K562 (cell line): ENCODE results near the gene PSMD14. TPM values are rescaled to one million over a fixed set of nuclear protein-coding genes. Genes with fewer than 3 reads are reported as not detected.

Source experiments
- ATAC-seq: fragments of 200-7000 bp; cut with Tn5 transposase; 3 replicates; pipeline ENCODE4 v1.9.1; 2020; ENCODE audit warnings: moderate library complexity
- BruUV-seq: library from RNA; stranded (reverse); fragments of 400-500 nt; replicated peaks from 2 replicates; lab custom pipeline; 2021; lab: Mats Ljungman, UMichigan
- CTCF ChIA-PET: fragments of 300-600 bp; formaldehyde crosslinking; extraction: SDS; loops from one replicate; lab custom pipeline; 2021; ENCODE audit warnings: low intra/inter-chr PET ratio; lab: Yijun Ruan, JAX
- POLR2A ChIA-PET: fragments of 300-600, 350-650 bp; sonication (Branson Sonifier 250); formaldehyde crosslinking; extraction: SDS; loops from one replicate; lab custom pipeline; 2021; ENCODE audit warnings: antibody characterized with exemption, inconsistent platforms; lab: Yijun Ruan, JAX
- DNase-seq, 4 experiments: peaks; one replicate each; pipeline versions ENCODE4 v3.0.0 to v3.0.0-alpha.2; 2011 to 2018; ENCODE audit warnings: low spot score in 3 of 4, mixed read lengths in 3 of 4; ENCODE audit errors: extremely low read depth in 1 of 4
- FAIRE-seq: peaks from 2 replicates; lab custom pipeline; 2011; peaks lifted over from hg19 to GRCh38; lab: Jason Lieb, UNC
- H2AFZ ChIP-seq: 2 replicates; pipeline ENCODE4 v1.6.0; 2011; ENCODE audit warnings: low read depth, low read length, control low read depth, inconsistent platforms
- H3K27ac ChIP-seq: fragments of 200-600 bp; 3 replicates; pipeline ENCODE4 v1.8.0; 2011; ENCODE audit warnings: low read depth, mild to moderate bottlenecking, control low read depth, inconsistent platforms, low read length, moderate library complexity, mixed read lengths; ENCODE audit errors: extremely low read depth
- H3K27me3 ChIP-seq, 2 experiments: fragments of 300-600 bp in 1 of 2; 2 replicates in 1 of 2; 3 replicates in 1 of 2; pipeline versions ENCODE4 v1.6.0 to v1.8.0; 2011; ENCODE audit warnings: inconsistent platforms in 2 of 2, low read length in 2 of 2, mild to moderate bottlenecking in 1 of 2, mixed read lengths in 1 of 2, moderate library complexity in 1 of 2; ENCODE audit not compliant: control insufficient read depth in 2 of 2, insufficient read depth in 2 of 2
- H3K36me3 ChIP-seq: fragments of 300-600 bp; 3 replicates; pipeline ENCODE4 v1.8.0; 2011; ENCODE audit warnings: mild to moderate bottlenecking, low read length, inconsistent platforms; ENCODE audit not compliant: control insufficient read depth, insufficient read depth
- H3K4me1 ChIP-seq, 2 experiments: fragments of 200-600 bp in 1 of 2; replicated peaks in 1 of 2; 2 replicates in 1 of 2; 3 replicates in 1 of 2; pipeline versions ENCODE4 v1.5.1 to v1.8.0; 2011; ENCODE audit warnings: inconsistent platforms in 2 of 2, low read length in 2 of 2, mild to moderate bottlenecking in 1 of 2, mixed read lengths in 1 of 2, moderate library complexity in 1 of 2; ENCODE audit not compliant: control insufficient read depth in 2 of 2, insufficient read depth in 2 of 2
- H3K4me2 ChIP-seq: 2 replicates; pipeline ENCODE4 v1.6.1; 2011; ENCODE audit warnings: low read length, control low read depth, inconsistent platforms, mixed read lengths; ENCODE audit not compliant: insufficient read depth
- H3K4me3 ChIP-seq: fragments of 200-600 bp; sonication (generic), shearing (Covaris generic); 2 replicates; pipeline ENCODE4 v1.5.1; 2016; ENCODE audit warnings: control low read depth, inconsistent platforms
- H3K79me2 ChIP-seq: fragments of 200-600 bp; 3 replicates; pipeline ENCODE4 v1.8.0; 2011; ENCODE audit warnings: low read length, inconsistent platforms; ENCODE audit not compliant: control insufficient read depth, insufficient read depth
- H3K9ac ChIP-seq, 2 experiments: 2 replicates each; pipeline versions ENCODE4 v1.6.0 to v1.6.1; 2011; ENCODE audit warnings: low read depth in 2 of 2, low read length in 2 of 2, control low read depth in 1 of 2, inconsistent platforms in 1 of 2, mild to moderate bottlenecking in 1 of 2, mixed read lengths in 1 of 2; ENCODE audit not compliant: insufficient read depth in 1 of 2
- H3K9me1 ChIP-seq: one replicate; pipeline ENCODE4 v1.6.0; 2011; ENCODE audit warnings: inconsistent platforms, mild to moderate bottlenecking, low read length, moderate library complexity; ENCODE audit not compliant: control insufficient read depth, insufficient read depth
- H3K9me3 ChIP-seq: replicated peaks from 2 replicates; pipeline ENCODE4 v1.5.1; 2011; ENCODE audit warnings: low read depth, low read length, inconsistent platforms; ENCODE audit not compliant: control insufficient read depth, insufficient read depth
- H4K20me1 ChIP-seq: replicated peaks from 2 replicates; pipeline ENCODE4 v1.6.1; 2011; ENCODE audit warnings: low read length, inconsistent platforms, mixed read lengths; ENCODE audit not compliant: control insufficient read depth, insufficient read depth
- BMI1 ChIP-seq: fragments of 150-350 bp; IDR thresholded peaks from 2 replicates; pipeline ENCODE4 v1.6.1; 2014; ENCODE audit warnings: low read length
- CXXC5 ChIP-seq: fragments of 250-450 bp; sonication (Bioruptor Pico); IDR thresholded peaks from 2 replicates; pipeline ENCODE4 v1.8.0; 2022; ENCODE audit warnings: inconsistent platforms, mild to moderate bottlenecking, moderate library complexity
- ILF3 ChIP-seq: fragments of 450-650 bp; IDR thresholded peaks from 2 replicates; pipeline ENCODE4 v1.6.1; 2018; ENCODE audit warnings: antibody characterized with exemption, mild to moderate bottlenecking, moderate library complexity, borderline replicate concordance
- MED1 ChIP-seq: sonication (generic); formaldehyde crosslinking; IDR thresholded peaks from 2 replicates; pipeline ENCODE4 v1.8.1; 2023; ENCODE audit warnings: missing genetic modification reagents, borderline replicate concordance
- POLR2G ChIP-seq: fragments of 200-400 bp; formaldehyde crosslinking; IDR thresholded peaks from 2 replicates; pipeline ENCODE4 v1.6.1; 2017; ENCODE audit warnings: low read depth, mild to moderate bottlenecking, antibody characterized with exemption, low read length, moderate library complexity
- ZNF140 ChIP-seq: fragments of 250-450 bp; sonication (Bioruptor Pico); IDR thresholded peaks from 2 replicates; pipeline ENCODE4 v1.8.0; 2021; ENCODE audit warnings: moderate library complexity, mild to moderate bottlenecking, inconsistent platforms
- ZNF197 ChIP-seq: fragments of 200-800 bp; sonication (Bioruptor generic); IDR thresholded peaks from 2 replicates; pipeline ENCODE4 v1.6.1; 2016; ENCODE audit warnings: low read depth, missing genetic modification characterization, missing compliant biosample characterization
- ZNF23 ChIP-seq: fragments of 250-450 bp; sonication (Bioruptor Pico); IDR thresholded peaks from 2 replicates; pipeline ENCODE4 v1.4.0; 2020; ENCODE audit warnings: mild to moderate bottlenecking
- ZNF644 ChIP-seq: fragments of 200-800 bp; sonication (Bioruptor generic); IDR thresholded peaks from 2 replicates; pipeline ENCODE4 v1.6.1; 2016; ENCODE audit warnings: low read depth, missing genetic modification characterization, missing compliant biosample characterization
- WGBS: fragments of 100-300 bp; shearing (Covaris generic); methylation state at CpG from one replicate; pipeline ENCODE4 v1.1.6; 2016; ENCODE audit warnings: low coverage, mixed read lengths; ENCODE audit not compliant: insufficient coverage; ENCODE audit errors: missing lambda C conversion rate; 5-methylcytosine and 5-hydroxymethylcytosine counted together
- in situ Hi-C: fragments of 300-500 bp; cut with MboI; formaldehyde crosslinking; loops from 4 replicates; pipeline ENCODE4 v1.15.0; 2018; ENCODE audit warnings: inconsistent platforms, mixed read lengths
- intact Hi-C: fragments of 100-400 bp; cut with micrococcal nuclease; formaldehyde crosslinking; loops from 2 replicates; pipeline ENCODE4 v1.14.2; 2022
- polyA plus RNA-seq, 8 experiments: library from polyadenylated mRNA; depleted of rRNA in 4 of 8; stranded (reverse) in 5 of 8; unstranded in 3 of 8; fragments of >200 nt; fragmentation: Nextera tagmentation in 2 of 8; fragmentation: Illumina TruSeq in 1 of 8; extraction: Ambion mirVana in 2 of 8; extraction: Trizol in 1 of 8; gene quantifications; 2 replicates each; pipeline versions ENCODE4 v1.2.1 to v1.2.3, GENCODE V29; 2011 to 2014; ENCODE audit warnings: inconsistent platforms in 1 of 8, missing spikeins in 1 of 8
- total RNA-seq, 7 experiments: library from RNA; depleted of rRNA in 6 of 7; stranded (reverse); fragments of >200 nt in 6 of 7; fragmentation: Illumina TruSeq in 2 of 7; extraction: Trizol in 2 of 7; gene quantifications; 2 replicates each; pipeline versions ENCODE4 v1.2.1 to v1.2.3, GENCODE V29; 2011 to 2021; ENCODE audit warnings: low replicate concordance in 1 of 7
- TF ChIP-seq, protein P1 (sequence below): sonication (generic); formaldehyde crosslinking; IDR thresholded peaks from 2 replicates; pipeline ENCODE4 v1.8.1; 2023; ENCODE audit warnings: mild to moderate bottlenecking, missing genetic modification reagents

Gene PSMD14
- total and polyA plus RNA-seq, 9 of the 15 experiments (the other 6 are each of a cell fraction or from before 2014, with no cell fraction given), result 151 to 515 (median 228) TPM

- no peak overlapping the region for H2AFZ ChIP-seq
- POLR2A ChIA-PET, result no interaction called here
- no peaks in the 10 kb centered on the region for H4K20me1 ChIP-seq
- H3K4me3 ChIP-seq, result no peak overlapping the region
- in situ Hi-C loops, result no loop called here
- CTCF ChIA-PET, result no interaction called here
- no peaks in the 10 kb centered on the region for H3K79me2 ChIP-seq
- H3K27ac ChIP-seq, result no peak overlapping the region
- peaks cover 64 to 74% of the 10 kb centered on the region in 2 experiments for H3K27me3 ChIP-seq
- FAIRE-seq, result no peak
- no peak for ATAC-seq
- H3K4me1 ChIP-seq, result peaks cover 7 to 28% of the 10 kb centered on the region in 2 experiments; a peak in 4 of 5 replicates
- 7% methylated on average over 3 of the region's 3 CpGs for WGBS
- no peaks in the 10 kb centered on the region for H3K9me1 ChIP-seq
- no peaks in the 10 kb centered on the region for H3K9me3 ChIP-seq
- no peaks in the 10 kb centered on the region for H3K36me3 ChIP-seq
- intact Hi-C loops, result loop anchor here (5.0 kb wide), 1 partner anchor 112 kb away; the partner anchor contains the start of gene PSMD14
- H3K9ac ChIP-seq, result no peak overlapping the region
- no peak overlapping the region for H3K4me2 ChIP-seq
- no peak for TF ChIP-seq MED1 (CRISPR knock-in tag)
- TF ChIP-seq, protein P1, sequence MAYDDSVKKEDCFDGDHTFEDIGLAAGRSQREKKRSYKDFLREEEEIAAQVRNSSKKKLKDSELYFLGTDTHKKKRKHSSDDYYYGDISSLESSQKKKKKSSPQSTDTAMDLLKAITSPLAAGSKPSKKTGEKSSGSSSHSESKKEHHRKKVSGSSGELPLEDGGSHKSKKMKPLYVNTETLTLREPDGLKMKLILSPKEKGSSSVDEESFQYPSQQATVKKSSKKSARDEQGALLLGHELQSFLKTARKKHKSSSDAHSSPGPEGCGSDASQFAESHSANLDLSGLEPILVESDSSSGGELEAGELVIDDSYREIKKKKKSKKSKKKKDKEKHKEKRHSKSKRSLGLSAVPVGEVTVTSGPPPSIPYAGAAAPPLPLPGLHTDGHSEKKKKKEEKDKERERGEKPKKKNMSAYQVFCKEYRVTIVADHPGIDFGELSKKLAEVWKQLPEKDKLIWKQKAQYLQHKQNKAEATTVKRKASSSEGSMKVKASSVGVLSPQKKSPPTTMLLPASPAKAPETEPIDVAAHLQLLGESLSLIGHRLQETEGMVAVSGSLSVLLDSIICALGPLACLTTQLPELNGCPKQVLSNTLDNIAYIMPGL, result no peak
- TF ChIP-seq ZNF23 (CRISPR knock-in tag), result no peak
- no peak for TF ChIP-seq ZNF140
- TF ChIP-seq POLR2G, result no peak
- no peak for TF ChIP-seq ZNF197 (CRISPR knock-in tag)
- no peak for TF ChIP-seq ILF3
- no peak for TF ChIP-seq CXXC5 (CRISPR knock-in tag)
- TF ChIP-seq BMI1, result no peak
- no peak for TF ChIP-seq ZNF644
- TF ChIP-seq, all 486 proteins: peak for 0
- BruUV-seq, result no TSS peak
- no peak for DNase-seq
Observed at GRCh38 chr2:161419638-161420190, 111.5 kb downstream of the PSMD14 start.
